ENCODE results near the gene FFAR4.
A peak's percentile ranks its signal among the peaks of the same experiment; 100 is the strongest.
"Not testable (repeated sequence)": the region's sequence is repeated elsewhere in the genome, so short reads cannot be mapped to it uniquely, and the experiment has no call there.

FFAR4 gene

GRCh38 chr10:93566435-93567276 is at the start of gene FFAR4:
TSS of gene FFAR4 (plus strand) at chr10:93566665. CDS start at chr10:93566721, 56 bp downstream.
- no peak for DNase-seq (ENCODE audit: low spot score)

- DNase-seq (ENCODE audit: low spot score), result no peak
These were observed 47.9 kb upstream of the FFAR4 start for GRCh38 chr10:93518531-93518930.

GRCh38 chr10:93535293-93535692 is 31.2 kb upstream of the FFAR4 start:
- DNase-seq (ENCODE audit: low spot score), result no peak

GRCh38 chr10:93540871-93541270 is 25.6 kb upstream of the FFAR4 start:
- not testable (repeated sequence) for DNase-seq (ENCODE audit: low spot score)

GRCh38 chr10:93541402-93542357 is 24.8 kb upstream of the FFAR4 start:
- DNase-seq (ENCODE audit: low spot score), result peak; percentile 59

- no peak for DNase-seq (ENCODE audit: low spot score)
These were observed 24.1 kb upstream of the FFAR4 start for GRCh38 chr10:93542358-93542791.

- DNase-seq (ENCODE audit: low spot score), result not testable (repeated sequence)
These were observed 19.5 kb upstream of the FFAR4 start for GRCh38 chr10:93546995-93547394.

- no peak for DNase-seq (ENCODE audit: low spot score)
These were observed 18.9 kb upstream of the FFAR4 start for GRCh38 chr10:93547522-93547921.

- DNase-seq (ENCODE audit: low spot score), result peak; percentile 37
These were observed 17.9 kb upstream of the FFAR4 start for GRCh38 chr10:93548376-93549071.

GRCh38 chr10:93550606-93551005 is 15.9 kb upstream of the FFAR4 start:
- DNase-seq (ENCODE audit: low spot score), result no peak

GRCh38 chr10:93552780-93553179 is 13.7 kb upstream of the FFAR4 start:
- no peak for DNase-seq (ENCODE audit: low spot score)

- no peak for DNase-seq (ENCODE audit: low spot score)
These were observed 12.8 kb upstream of the FFAR4 start for GRCh38 chr10:93553482-93554315.

- DNase-seq (ENCODE audit: low spot score), result no peak
These were observed 12.2 kb upstream of the FFAR4 start for GRCh38 chr10:93554316-93554663.

GRCh38 chr10:93554760-93555432 is 11.6 kb upstream of the FFAR4 start:
- peak; percentile 68 for DNase-seq (ENCODE audit: low spot score)

GRCh38 chr10:93559490-93559889 is 7.0 kb upstream of the FFAR4 start:
- no peak for DNase-seq (ENCODE audit: low spot score)

- DNase-seq (ENCODE audit: low spot score), result no peak
These were observed 5.9 kb upstream of the FFAR4 start for GRCh38 chr10:93560541-93560940.

GRCh38 chr10:93565446-93565845 is 1.0 kb upstream of the FFAR4 start:
- no peak for DNase-seq (ENCODE audit: low spot score)

- no peak for DNase-seq (ENCODE audit: low spot score)
These were observed 1.0 kb downstream of the FFAR4 start for GRCh38 chr10:93567277-93568104.

GRCh38 chr10:93568105-93568390 is 1.6 kb downstream of the FFAR4 start:
- DNase-seq (ENCODE audit: low spot score), result no peak

GRCh38 chr10:93570383-93570782 is 3.9 kb downstream of the FFAR4 start:
- no peak for DNase-seq (ENCODE audit: low spot score)

Measured in hepatic stellate cell (primary cell).